ENCODE results near the gene HIBCH.

DNA sequence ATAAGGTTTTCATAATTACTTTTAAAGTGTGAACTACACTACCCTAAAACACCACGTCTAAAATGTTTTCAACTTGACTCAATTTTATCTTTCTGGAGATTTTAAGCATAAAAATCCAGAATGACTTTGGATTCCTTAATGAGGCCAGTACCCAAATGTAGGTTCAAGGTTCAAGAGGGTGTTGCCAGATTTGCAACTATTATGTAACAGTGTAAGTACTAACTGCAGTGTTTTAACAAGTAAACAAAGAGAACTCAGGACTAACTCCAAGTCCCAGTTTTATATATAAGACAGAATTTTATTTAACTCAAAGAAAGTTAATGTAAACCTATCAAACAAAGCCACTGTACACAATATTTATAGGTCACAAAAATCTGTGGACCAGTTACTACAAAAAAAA, 5.7 kb downstream of the HIBCH start:
- TF ChIP-seq, protein P1, sequence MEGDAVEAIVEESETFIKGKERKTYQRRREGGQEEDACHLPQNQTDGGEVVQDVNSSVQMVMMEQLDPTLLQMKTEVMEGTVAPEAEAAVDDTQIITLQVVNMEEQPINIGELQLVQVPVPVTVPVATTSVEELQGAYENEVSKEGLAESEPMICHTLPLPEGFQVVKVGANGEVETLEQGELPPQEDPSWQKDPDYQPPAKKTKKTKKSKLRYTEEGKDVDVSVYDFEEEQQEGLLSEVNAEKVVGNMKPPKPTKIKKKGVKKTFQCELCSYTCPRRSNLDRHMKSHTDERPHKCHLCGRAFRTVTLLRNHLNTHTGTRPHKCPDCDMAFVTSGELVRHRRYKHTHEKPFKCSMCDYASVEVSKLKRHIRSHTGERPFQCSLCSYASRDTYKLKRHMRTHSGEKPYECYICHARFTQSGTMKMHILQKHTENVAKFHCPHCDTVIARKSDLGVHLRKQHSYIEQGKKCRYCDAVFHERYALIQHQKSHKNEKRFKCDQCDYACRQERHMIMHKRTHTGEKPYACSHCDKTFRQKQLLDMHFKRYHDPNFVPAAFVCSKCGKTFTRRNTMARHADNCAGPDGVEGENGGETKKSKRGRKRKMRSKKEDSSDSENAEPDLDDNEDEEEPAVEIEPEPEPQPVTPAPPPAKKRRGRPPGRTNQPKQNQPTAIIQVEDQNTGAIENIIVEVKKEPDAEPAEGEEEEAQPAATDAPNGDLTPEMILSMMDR (IDR thresholded peaks at IDR 0.05) = no peak
- TF ChIP-seq MAX (CRISPR knock-in tag; IDR thresholded peaks at IDR 0.05) (no peak), IRF2 (CRISPR knock-in tag; IDR thresholded peaks at IDR 0.05; ENCODE audit: borderline replicate concordance, low read depth) (no peak), ZNF416 (CRISPR knock-in tag; IDR thresholded peaks at IDR 0.05) (no peak), TEAD4 (CRISPR knock-in tag; IDR thresholded peaks at IDR 0.05) (no peak), SP1 (CRISPR knock-in tag; conservative IDR thresholded peaks at IDR 0.05) (no peak), ZBTB21 (CRISPR knock-in tag; IDR thresholded peaks at IDR 0.05; ENCODE audit: borderline replicate concordance) (no peak), ZNF281 (CRISPR knock-in tag; IDR thresholded peaks at IDR 0.05) (no peak), ESRRA (CRISPR knock-in tag; IDR thresholded peaks at IDR 0.05; ENCODE audit: borderline replicate concordance) (no peak), ZBTB43 (CRISPR knock-in tag; IDR thresholded peaks at IDR 0.05) (no peak), CREM (CRISPR knock-in tag; IDR thresholded peaks at IDR 0.05) (no peak)
